SK-N-SH treated with all-trans-retinoic acid at 6 μM for 48 hours (cell line): Measurements from ENCODE around the gene MSRB3.

Experiments
- ATAC-seq: fragments of 200-7000 bp; cut with Tn5 transposase; 3 replicates; pipeline ENCODE4 v1.9.1; 2020; ENCODE audit warnings: mild to moderate bottlenecking, moderate library complexity
- ARNTL ChIP-seq: fragments of 450-650 bp; formaldehyde crosslinking; IDR thresholded peaks from 2 replicates; pipeline ENCODE4 v1.5.0; 2020; ENCODE audit warnings: low read depth, mild to moderate bottlenecking, moderate library complexity, borderline replicate concordance
- BACH2 ChIP-seq: fragments of 250-450 bp; sonication (Bioruptor Pico); IDR thresholded peaks from 2 replicates; pipeline ENCODE4 v1.9.0; 2021; ENCODE audit warnings: mild to moderate bottlenecking, borderline replicate concordance
- CSDC2 ChIP-seq: fragments of 250-450 bp; sonication (Bioruptor Pico); IDR thresholded peaks from 2 replicates; pipeline ENCODE4 v1.5.0; 2020; ENCODE audit warnings: mild to moderate bottlenecking, moderate library complexity
- ESRRG ChIP-seq: fragments of 250-450 bp; sonication (Bioruptor Pico); IDR thresholded peaks from 2 replicates; pipeline ENCODE4 v1.6.1; 2021; ENCODE audit warnings: mild to moderate bottlenecking
- GLIS3 ChIP-seq: fragments of 250-450 bp; sonication (Bioruptor Pico); IDR thresholded peaks from 2 replicates; pipeline ENCODE4 v1.5.0; 2020; ENCODE audit warnings: mild to moderate bottlenecking, moderate library complexity
- ISL1 ChIP-seq: fragments of 250-450 bp; sonication (Bioruptor Pico); IDR thresholded peaks from 2 replicates; pipeline ENCODE4 v2.1.2; 2022; ENCODE audit warnings: mild to moderate bottlenecking, moderate library complexity
- OSR1 ChIP-seq: fragments of 250-450 bp; sonication (Bioruptor Pico); IDR thresholded peaks from 2 replicates; pipeline ENCODE4 v1.8.0; 2022; ENCODE audit warnings: moderate library complexity, mild to moderate bottlenecking, inconsistent platforms
- PPARA ChIP-seq: fragments of 250-450 bp; sonication (Bioruptor Pico); IDR thresholded peaks from 2 replicates; pipeline ENCODE4 v1.5.0; 2020; ENCODE audit warnings: mild to moderate bottlenecking, borderline replicate concordance
- RARB ChIP-seq: fragments of 250-450 bp; sonication (Bioruptor Pico); IDR thresholded peaks from 2 replicates; pipeline ENCODE4 v1.8.0; 2021; ENCODE audit warnings: mild to moderate bottlenecking, moderate library complexity
- TCF4 ChIP-seq: fragments of 250-450 bp; sonication (Bioruptor Pico); IDR thresholded peaks from 2 replicates; pipeline ENCODE4 v1.8.0; 2021; ENCODE audit warnings: mild to moderate bottlenecking, moderate library complexity, borderline replicate concordance
- TOX ChIP-seq: fragments of 250-450 bp; sonication (Bioruptor Pico); IDR thresholded peaks from 2 replicates; pipeline ENCODE4 v1.8.0; 2021; ENCODE audit warnings: mild to moderate bottlenecking, moderate library complexity, borderline replicate concordance
- ZC3H10 ChIP-seq: fragments of 250-450 bp; sonication (Bioruptor Pico); IDR thresholded peaks from 2 replicates; pipeline ENCODE4 v1.5.1; 2021; ENCODE audit warnings: mild to moderate bottlenecking, moderate library complexity
- ZFP3 ChIP-seq: fragments of 250-450 bp; sonication (Bioruptor Pico); IDR thresholded peaks from 2 replicates; pipeline ENCODE4 v1.5.0; 2020; ENCODE audit warnings: mild to moderate bottlenecking, moderate library complexity
- ZFP30 ChIP-seq: fragments of 450-650 bp; formaldehyde crosslinking; IDR thresholded peaks from 2 replicates; pipeline ENCODE4 v1.5.0; 2022; ENCODE audit warnings: mild to moderate bottlenecking, moderate library complexity
- ZNF565 ChIP-seq: fragments of 450-650 bp; formaldehyde crosslinking; conservative IDR thresholded peaks from 2 replicates; pipeline ENCODE4 v1.5.0; 2020; ENCODE audit warnings: low read depth, mild to moderate bottlenecking, moderate library complexity
- ZNF70 ChIP-seq: fragments of 450-650 bp; formaldehyde crosslinking; IDR thresholded peaks from 2 replicates; pipeline ENCODE4 v1.5.0; 2020; ENCODE audit warnings: mild to moderate bottlenecking, moderate library complexity
- ZNF8 ChIP-seq: fragments of 450-650 bp; formaldehyde crosslinking; IDR thresholded peaks from 2 replicates; pipeline ENCODE4 v1.5.0; 2020; ENCODE audit warnings: mild to moderate bottlenecking, moderate library complexity
- TF ChIP-seq, protein P1 (sequence below): fragments of 250-450 bp; sonication (Bioruptor Pico); IDR thresholded peaks from 2 replicates; pipeline ENCODE4 v1.5.0; 2020; ENCODE audit warnings: mild to moderate bottlenecking, moderate library complexity
- TF ChIP-seq, protein P2 (sequence below): fragments of 250-450 bp; sonication (Bioruptor Pico); IDR thresholded peaks from 2 replicates; pipeline ENCODE4 v1.8.0; 2020; ENCODE audit warnings: mild to moderate bottlenecking, moderate library complexity, borderline replicate concordance
- TF ChIP-seq, protein P3 (sequence below): fragments of 250-450 bp; sonication (Bioruptor Pico); IDR thresholded peaks from 2 replicates; pipeline ENCODE4 v1.5.1; 2020; ENCODE audit warnings: low read depth, mild to moderate bottlenecking, moderate library complexity
- TF ChIP-seq, protein P4 (sequence below): fragments of 250-450 bp; sonication (Bioruptor Pico); IDR thresholded peaks from 2 replicates; pipeline ENCODE4 v1.5.1; 2021; ENCODE audit warnings: mild to moderate bottlenecking, moderate library complexity
- TF ChIP-seq, protein P5 (sequence below): fragments of 250-450 bp; sonication (Bioruptor Pico); IDR thresholded peaks from 2 replicates; pipeline ENCODE4 v1.8.0; 2021; ENCODE audit warnings: low read depth, mild to moderate bottlenecking, moderate library complexity, borderline replicate concordance

Gene MSRB3

DNA sequence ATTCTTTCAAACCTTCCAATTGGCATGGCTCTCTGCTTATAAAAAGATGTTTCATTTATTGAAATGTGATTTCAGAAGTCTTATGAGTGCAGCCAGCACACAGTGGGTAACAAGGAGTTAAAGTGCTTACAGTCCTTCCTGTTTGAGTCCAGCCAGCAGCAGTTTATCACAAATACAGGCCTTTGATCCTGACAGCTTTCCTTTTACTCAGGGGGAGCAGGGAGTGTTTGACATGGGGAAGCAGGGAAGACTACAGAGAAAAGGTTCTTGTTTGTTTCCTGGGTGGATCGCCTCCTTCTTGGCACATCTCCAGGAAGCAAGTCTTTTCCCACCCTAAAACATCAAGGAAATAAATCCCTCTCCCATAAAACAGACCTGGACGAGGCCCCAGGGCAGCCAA lies 216.1 kb downstream of the MSRB3 start:
- TF ChIP-seq RARB (CRISPR knock-in tag) (no peak), GLIS3 (CRISPR knock-in tag) (no peak), ZFP30 (CRISPR knock-in tag) (no peak), ISL1 (CRISPR knock-in tag) (no peak), TCF4 (CRISPR knock-in tag) (no peak), OSR1 (no peak), ZNF8 (CRISPR knock-in tag) (no peak), CSDC2 (CRISPR knock-in tag) (no peak), ZC3H10 (CRISPR knock-in tag) (no peak), PPARA (CRISPR knock-in tag) (no peak), ZNF70 (CRISPR knock-in tag) (no peak), ARNTL (no peak), BACH2 (CRISPR knock-in tag) (no peak), ZNF565 (CRISPR knock-in tag) (no peak), ZFP3 (CRISPR knock-in tag) (no peak), ESRRG (no peak)
- TF ChIP-seq, protein P1, sequence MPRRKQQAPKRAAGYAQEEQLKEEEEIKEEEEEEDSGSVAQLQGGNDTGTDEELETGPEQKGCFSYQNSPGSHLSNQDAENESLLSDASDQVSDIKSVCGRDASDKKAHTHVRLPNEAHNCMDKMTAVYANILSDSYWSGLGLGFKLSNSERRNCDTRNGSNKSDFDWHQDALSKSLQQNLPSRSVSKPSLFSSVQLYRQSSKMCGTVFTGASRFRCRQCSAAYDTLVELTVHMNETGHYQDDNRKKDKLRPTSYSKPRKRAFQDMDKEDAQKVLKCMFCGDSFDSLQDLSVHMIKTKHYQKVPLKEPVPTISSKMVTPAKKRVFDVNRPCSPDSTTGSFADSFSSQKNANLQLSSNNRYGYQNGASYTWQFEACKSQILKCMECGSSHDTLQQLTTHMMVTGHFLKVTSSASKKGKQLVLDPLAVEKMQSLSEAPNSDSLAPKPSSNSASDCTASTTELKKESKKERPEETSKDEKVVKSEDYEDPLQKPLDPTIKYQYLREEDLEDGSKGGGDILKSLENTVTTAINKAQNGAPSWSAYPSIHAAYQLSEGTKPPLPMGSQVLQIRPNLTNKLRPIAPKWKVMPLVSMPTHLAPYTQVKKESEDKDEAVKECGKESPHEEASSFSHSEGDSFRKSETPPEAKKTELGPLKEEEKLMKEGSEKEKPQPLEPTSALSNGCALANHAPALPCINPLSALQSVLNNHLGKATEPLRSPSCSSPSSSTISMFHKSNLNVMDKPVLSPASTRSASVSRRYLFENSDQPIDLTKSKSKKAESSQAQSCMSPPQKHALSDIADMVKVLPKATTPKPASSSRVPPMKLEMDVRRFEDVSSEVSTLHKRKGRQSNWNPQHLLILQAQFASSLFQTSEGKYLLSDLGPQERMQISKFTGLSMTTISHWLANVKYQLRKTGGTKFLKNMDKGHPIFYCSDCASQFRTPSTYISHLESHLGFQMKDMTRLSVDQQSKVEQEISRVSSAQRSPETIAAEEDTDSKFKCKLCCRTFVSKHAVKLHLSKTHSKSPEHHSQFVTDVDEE (CRISPR knock-in tag), result no peak
- TF ChIP-seq, protein P2, sequence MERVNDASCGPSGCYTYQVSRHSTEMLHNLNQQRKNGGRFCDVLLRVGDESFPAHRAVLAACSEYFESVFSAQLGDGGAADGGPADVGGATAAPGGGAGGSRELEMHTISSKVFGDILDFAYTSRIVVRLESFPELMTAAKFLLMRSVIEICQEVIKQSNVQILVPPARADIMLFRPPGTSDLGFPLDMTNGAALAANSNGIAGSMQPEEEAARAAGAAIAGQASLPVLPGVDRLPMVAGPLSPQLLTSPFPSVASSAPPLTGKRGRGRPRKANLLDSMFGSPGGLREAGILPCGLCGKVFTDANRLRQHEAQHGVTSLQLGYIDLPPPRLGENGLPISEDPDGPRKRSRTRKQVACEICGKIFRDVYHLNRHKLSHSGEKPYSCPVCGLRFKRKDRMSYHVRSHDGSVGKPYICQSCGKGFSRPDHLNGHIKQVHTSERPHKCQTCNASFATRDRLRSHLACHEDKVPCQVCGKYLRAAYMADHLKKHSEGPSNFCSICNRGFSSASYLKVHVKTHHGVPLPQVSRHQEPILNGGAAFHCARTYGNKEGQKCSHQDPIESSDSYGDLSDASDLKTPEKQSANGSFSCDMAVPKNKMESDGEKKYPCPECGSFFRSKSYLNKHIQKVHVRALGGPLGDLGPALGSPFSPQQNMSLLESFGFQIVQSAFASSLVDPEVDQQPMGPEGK, result no peak
- TF ChIP-seq, protein P3, sequence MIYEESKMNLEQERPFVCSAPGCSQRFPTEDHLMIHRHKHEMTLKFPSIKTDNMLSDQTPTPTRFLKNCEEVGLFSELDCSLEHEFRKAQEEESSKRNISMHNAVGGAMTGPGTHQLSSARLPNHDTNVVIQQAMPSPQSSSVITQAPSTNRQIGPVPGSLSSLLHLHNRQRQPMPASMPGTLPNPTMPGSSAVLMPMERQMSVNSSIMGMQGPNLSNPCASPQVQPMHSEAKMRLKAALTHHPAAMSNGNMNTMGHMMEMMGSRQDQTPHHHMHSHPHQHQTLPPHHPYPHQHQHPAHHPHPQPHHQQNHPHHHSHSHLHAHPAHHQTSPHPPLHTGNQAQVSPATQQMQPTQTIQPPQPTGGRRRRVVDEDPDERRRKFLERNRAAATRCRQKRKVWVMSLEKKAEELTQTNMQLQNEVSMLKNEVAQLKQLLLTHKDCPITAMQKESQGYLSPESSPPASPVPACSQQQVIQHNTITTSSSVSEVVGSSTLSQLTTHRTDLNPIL, result no peak
- ATAC-seq, result 0 out of 3 replicates have a peak, but pooled peaks have one; percentile 8

DNA sequence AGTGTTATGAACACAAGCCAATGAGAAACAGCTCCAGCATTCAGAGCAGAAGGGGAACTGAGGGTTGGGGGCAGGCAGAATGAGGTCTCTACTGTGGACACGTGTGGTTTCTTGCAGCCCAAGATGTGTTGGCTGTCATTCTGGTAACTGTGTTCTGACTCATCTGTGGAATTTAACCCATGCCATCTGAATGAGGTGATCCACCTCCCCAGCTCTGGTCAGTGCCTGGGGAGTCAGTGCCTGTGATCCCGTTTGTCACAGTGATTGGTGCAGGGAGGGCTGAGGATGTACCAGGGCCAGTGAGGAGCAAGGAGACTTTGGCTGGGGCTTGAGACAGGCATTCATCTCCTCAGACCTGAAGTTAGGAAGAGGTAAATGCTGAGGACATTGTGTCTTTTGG lies 216.8 kb downstream of the MSRB3 start:
- no peak for TF ChIP-seq BACH2 (CRISPR knock-in tag)
- TF ChIP-seq, protein P3, result no peak
- ATAC-seq, result peak; percentile 86

DNA sequence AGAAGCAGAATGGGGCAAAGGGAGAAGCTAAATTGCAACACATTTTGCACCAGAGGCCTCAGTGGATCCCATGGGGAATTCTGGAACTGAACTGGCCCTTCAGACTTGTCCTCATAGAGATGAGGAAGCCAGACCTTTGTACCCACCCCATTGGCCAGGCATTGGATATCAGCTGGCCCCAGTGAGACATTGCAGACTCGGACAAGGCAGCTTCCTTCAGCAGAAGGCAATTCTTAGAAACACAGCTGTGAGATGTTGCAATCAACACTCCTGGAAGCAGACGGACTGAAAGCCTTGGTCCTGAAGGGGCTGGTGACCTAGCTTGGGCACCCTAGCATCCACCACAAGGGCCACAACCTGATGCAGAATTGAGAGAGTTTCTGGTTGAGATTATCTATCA lies 218.1 kb downstream of the MSRB3 start:
- no peak for TF ChIP-seq PPARA (CRISPR knock-in tag)
- TF ChIP-seq CSDC2 (CRISPR knock-in tag), result no peak
- no peak for TF ChIP-seq ZFP3 (CRISPR knock-in tag)
- TF ChIP-seq RARB (CRISPR knock-in tag), result no peak
- TF ChIP-seq ESRRG, result no peak
- TF ChIP-seq TOX (CRISPR knock-in tag), result no peak
- TF ChIP-seq, protein P2, result no peak
- no peak for TF ChIP-seq ZNF565 (CRISPR knock-in tag)
- TF ChIP-seq, protein P3, result no peak
- TF ChIP-seq, protein P4, sequence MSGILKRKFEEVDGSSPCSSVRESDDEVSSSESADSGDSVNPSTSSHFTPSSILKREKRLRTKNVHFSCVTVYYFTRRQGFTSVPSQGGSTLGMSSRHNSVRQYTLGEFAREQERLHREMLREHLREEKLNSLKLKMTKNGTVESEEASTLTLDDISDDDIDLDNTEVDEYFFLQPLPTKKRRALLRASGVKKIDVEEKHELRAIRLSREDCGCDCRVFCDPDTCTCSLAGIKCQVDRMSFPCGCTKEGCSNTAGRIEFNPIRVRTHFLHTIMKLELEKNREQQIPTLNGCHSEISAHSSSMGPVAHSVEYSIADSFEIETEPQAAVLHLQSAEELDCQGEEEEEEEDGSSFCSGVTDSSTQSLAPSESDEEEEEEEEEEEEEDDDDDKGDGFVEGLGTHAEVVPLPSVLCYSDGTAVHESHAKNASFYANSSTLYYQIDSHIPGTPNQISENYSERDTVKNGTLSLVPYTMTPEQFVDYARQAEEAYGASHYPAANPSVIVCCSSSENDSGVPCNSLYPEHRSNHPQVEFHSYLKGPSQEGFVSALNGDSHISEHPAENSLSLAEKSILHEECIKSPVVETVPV, result no peak
- TF ChIP-seq, protein P5, sequence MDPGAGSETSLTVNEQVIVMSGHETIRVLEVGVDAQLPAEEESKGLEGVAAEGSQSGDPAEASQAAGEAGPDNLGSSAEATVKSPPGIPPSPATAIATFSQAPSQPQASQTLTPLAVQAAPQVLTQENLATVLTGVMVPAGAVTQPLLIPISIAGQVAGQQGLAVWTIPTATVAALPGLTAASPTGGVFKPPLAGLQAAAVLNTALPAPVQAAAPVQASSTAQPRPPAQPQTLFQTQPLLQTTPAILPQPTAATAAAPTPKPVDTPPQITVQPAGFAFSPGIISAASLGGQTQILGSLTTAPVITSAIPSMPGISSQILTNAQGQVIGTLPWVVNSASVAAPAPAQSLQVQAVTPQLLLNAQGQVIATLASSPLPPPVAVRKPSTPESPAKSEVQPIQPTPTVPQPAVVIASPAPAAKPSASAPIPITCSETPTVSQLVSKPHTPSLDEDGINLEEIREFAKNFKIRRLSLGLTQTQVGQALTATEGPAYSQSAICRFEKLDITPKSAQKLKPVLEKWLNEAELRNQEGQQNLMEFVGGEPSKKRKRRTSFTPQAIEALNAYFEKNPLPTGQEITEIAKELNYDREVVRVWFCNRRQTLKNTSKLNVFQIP (CRISPR knock-in tag), result no peak
- no peak for TF ChIP-seq TCF4 (CRISPR knock-in tag)
- ATAC-seq, result no peak
